ENCODE results near the gene ETV2.
A peak's percentile ranks its signal among the peaks of the same experiment; 100 is the strongest.

ETV2 gene

DNA sequence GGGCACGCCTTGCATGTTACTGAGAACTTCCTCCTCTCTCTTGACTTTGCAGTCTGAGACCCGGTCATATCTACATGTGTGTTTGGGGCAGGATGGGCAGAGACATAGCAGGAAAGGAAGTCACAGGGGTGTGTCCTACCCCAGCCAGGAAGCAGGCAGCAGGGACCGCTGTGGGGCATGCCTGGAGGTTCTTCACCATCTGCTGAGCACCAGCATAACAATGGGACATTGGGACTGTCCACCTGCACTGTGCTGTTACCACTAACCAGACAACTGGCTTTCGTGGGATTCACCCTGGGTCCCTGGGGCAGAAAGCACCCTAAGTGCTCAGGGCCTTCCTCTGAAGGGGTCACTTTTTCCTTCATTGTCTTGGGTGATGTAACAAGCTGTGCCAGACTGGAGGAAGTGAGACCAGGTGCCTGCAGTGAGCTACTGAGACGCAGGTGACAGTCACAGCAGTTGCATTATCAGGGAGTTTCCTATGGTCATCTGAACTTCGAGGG lies 31.6 kb upstream of the ETV2 start:
- WGBS, 2 experiments (ENCODE audit: insufficient coverage in 2 of 2) = 80 to 83% methylated on average over 5 to 6 of the region's 6 CpGs
- peaks cover 4% of the 10 kb centered on the region for H3K4me1 ChIP-seq (ENCODE audit: control insufficient read depth, insufficient read depth, low read length, poor library complexity, severe bottlenecking)
- no peak overlapping the region for H3K4me3 ChIP-seq (ENCODE audit: extremely low read depth, insufficient read depth, low read length, poor library complexity, severe bottlenecking)
- no peak overlapping the region for H3K27ac ChIP-seq (ENCODE audit: low read depth, low read length, severe bottlenecking)
- H3K9me3 ChIP-seq (ENCODE audit: control insufficient read depth, low read length) = peaks cover 13% of the 10 kb centered on the region
- H3K36me3 ChIP-seq (ENCODE audit: control insufficient read depth, insufficient read depth, low read length) = peaks cover 4% of the 10 kb centered on the region

- Histone ChIP-seq H3K4me3 (ENCODE audit: extremely low read depth, insufficient read depth, low read length, poor library complexity, severe bottlenecking) (peak overlapping the region; percentile 77), H3K4me1 (ENCODE audit: control insufficient read depth, insufficient read depth, low read length, poor library complexity, severe bottlenecking) (peaks cover 4% of the 10 kb centered on the region), H3K36me3 (ENCODE audit: control insufficient read depth, insufficient read depth, low read length) (peaks cover 15% of the 10 kb centered on the region), H3K27ac (ENCODE audit: low read depth, low read length, severe bottlenecking) (no peak overlapping the region), H3K9me3 (ENCODE audit: control insufficient read depth, low read length) (peaks cover 6% of the 10 kb centered on the region)
- 53 to 56% methylated on average over 8 to 9 of the region's 9 CpGs for WGBS, 2 experiments (ENCODE audit: insufficient coverage in 2 of 2)
These were observed 29.4 kb upstream of the ETV2 start for GRCh38 chr19:35612224-35612558.

DNA sequence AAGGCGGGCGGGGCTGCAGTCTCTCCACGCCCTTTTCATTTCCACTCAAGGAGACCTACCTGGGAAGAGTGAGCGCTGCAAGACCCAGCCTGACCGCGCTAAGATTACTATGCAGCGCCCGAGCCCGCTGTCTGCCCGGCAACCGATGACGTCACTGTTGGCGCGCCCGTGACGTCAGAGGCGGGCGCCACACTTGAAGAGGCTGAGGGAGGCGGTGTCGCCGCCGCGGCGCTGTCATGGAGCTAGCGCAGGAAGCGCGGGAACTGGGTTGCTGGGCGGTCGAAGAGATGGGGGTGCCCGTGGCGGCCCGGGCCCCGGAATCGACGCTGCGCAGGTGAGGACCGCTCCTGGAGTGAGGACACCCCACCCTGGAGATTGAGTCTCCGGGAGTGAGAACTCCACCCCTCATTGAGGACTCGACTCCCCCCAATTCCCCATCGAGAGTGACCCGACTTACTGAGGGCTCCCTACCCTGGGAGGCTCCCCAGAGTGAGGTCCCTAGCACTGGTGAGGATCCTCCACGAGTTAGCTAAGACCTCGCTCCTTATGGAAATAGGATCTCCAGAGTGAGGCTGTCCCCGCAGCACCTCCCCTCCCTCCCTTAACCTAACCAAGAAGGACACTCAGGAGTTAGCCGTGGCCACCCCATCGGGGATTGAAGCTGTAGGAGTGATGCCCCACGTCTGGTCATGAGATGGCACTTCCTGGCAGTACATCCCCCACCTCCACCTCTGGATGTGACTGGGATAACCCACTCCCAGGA lies 28.8 kb upstream of the ETV2 start, which contains the start of gene HAUS5:
HAUS5 (plus strand) TSS at position 177 of the 763 bp plus-strand sequence; CDS start at position 237, 60 bp downstream.
- Histone ChIP-seq H3K4me1 (ENCODE audit: control insufficient read depth, insufficient read depth, low read length, poor library complexity, severe bottlenecking) (peaks cover 4% of the 10 kb centered on the region), H3K27ac (ENCODE audit: low read depth, low read length, severe bottlenecking) (no peak within 1 kb of the TSS), H3K9me3 (ENCODE audit: control insufficient read depth, low read length) (peaks cover 6% of the 10 kb centered on the region), H3K4me3 (ENCODE audit: extremely low read depth, insufficient read depth, low read length, poor library complexity, severe bottlenecking) (peak within 1 kb of the TSS; percentile 77), H3K36me3 (ENCODE audit: control insufficient read depth, insufficient read depth, low read length) (peaks cover 16% of the 10 kb centered on the region)
- WGBS, 2 experiments (ENCODE audit: insufficient coverage in 2 of 2) = 0% methylated on average over 35 to 40 of the region's 47 CpGs

DNA sequence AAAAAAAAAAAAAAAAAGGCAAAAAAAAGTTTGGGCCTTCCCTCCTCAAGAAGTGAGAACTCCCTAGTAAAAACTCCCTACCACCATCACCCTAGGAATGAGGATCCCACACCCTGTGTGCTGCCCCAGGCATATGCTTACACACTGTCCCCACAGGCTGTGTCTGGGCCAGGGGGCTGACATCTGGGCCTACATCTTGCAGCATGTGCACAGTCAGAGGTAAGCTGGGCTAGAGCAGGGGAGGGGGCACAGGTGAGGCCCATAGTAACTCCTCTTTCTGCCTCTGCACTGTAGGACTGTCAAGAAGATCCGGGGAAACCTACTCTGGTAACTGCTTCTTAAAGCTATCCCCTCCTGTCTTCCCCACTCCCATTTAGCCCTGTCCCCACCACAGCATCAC lies 28.0 kb upstream of the ETV2 start:
- peak overlapping the region; percentile 77 for H3K4me3 ChIP-seq (ENCODE audit: extremely low read depth, insufficient read depth, low read length, poor library complexity, severe bottlenecking)

DNA sequence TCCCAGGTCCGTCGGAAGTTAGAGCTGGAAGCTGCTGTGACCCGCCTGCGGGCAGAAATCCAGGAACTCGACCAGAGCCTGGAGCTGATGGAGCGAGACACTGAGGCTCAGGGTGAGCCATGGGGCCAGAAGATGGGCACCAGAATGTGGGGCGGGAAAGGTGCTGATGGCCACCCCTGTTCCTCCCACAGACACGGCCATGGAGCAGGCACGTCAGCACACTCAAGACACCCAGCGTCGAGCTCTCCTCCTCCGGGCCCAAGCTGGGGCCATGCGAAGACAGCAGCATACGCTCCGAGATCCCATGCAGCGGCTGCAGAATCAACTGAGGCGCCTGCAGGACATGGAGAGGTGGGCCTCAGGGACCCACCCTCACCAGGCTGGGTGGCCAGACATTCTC lies 26.5 kb upstream of the ETV2 start:
- no peak overlapping the region for H3K27ac ChIP-seq (ENCODE audit: low read depth, low read length, severe bottlenecking)
- 94 to 96% methylated on average over 17 of the region's 17 CpGs for WGBS, 2 experiments (ENCODE audit: insufficient coverage in 2 of 2)
- H3K4me1 ChIP-seq (ENCODE audit: control insufficient read depth, insufficient read depth, low read length, poor library complexity, severe bottlenecking) = peaks cover 4% of the 10 kb centered on the region
- no peak overlapping the region for H3K4me3 ChIP-seq (ENCODE audit: extremely low read depth, insufficient read depth, low read length, poor library complexity, severe bottlenecking)
- no peaks in the 10 kb centered on the region for H3K9me3 ChIP-seq (ENCODE audit: control insufficient read depth, low read length)
- peaks cover 25% of the 10 kb centered on the region for H3K36me3 ChIP-seq (ENCODE audit: control insufficient read depth, insufficient read depth, low read length)

More for the DNA sequence above, 28.0 kb upstream of the ETV2 start:
- WGBS, 2 experiments (ENCODE audit: insufficient coverage in 2 of 2) = 80 to 100% methylated on average over 1 of the region's 1 CpG
- H3K36me3 ChIP-seq (ENCODE audit: control insufficient read depth, insufficient read depth, low read length) = peaks cover 20% of the 10 kb centered on the region
- H3K9me3 ChIP-seq (ENCODE audit: control insufficient read depth, low read length) = peaks cover 3% of the 10 kb centered on the region
- H3K4me1 ChIP-seq (ENCODE audit: control insufficient read depth, insufficient read depth, low read length, poor library complexity, severe bottlenecking) = peaks cover 4% of the 10 kb centered on the region
- no peak overlapping the region for H3K27ac ChIP-seq (ENCODE audit: low read depth, low read length, severe bottlenecking)

DNA sequence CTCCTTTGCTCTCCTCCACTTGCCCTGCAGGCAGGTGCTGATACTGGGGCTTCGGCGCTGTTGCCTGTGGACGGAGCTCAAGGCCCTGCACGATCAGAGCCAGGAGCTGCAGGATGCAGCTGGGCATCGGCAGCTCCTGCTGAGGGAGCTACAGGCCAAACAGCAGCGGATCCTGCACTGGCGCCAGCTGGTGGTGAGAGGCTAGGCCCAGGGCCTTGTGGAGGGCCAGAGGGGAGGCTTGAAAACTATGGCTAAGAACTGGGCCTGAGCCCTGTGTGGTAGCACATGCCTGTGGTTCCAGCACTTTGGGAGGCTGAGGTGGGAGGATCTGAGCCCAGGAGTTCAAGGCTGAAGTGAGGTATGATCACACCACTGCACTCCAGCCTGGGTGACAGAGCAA lies 22.7 kb upstream of the ETV2 start:
- Histone ChIP-seq H3K36me3 (ENCODE audit: control insufficient read depth, insufficient read depth, low read length) (peaks cover 32% of the 10 kb centered on the region), H3K27ac (ENCODE audit: low read depth, low read length, severe bottlenecking) (no peak overlapping the region), H3K4me3 (ENCODE audit: extremely low read depth, insufficient read depth, low read length, poor library complexity, severe bottlenecking) (no peak overlapping the region), H3K9me3 (ENCODE audit: control insufficient read depth, low read length) (no peaks in the 10 kb centered on the region), H3K4me1 (ENCODE audit: control insufficient read depth, insufficient read depth, low read length, poor library complexity, severe bottlenecking) (no peaks in the 10 kb centered on the region)
- WGBS, 2 experiments (ENCODE audit: insufficient coverage in 2 of 2) = 80 to 83% methylated on average over 7 of the region's 7 CpGs

GRCh38 chr19:35619290-35619923 lies 22.1 kb upstream of the ETV2 start:
- H3K4me1 ChIP-seq (ENCODE audit: control insufficient read depth, insufficient read depth, low read length, poor library complexity, severe bottlenecking) = no peaks in the 10 kb centered on the region
- 97% methylated on average over 7 to 11 of the region's 12 CpGs for WGBS, 2 experiments (ENCODE audit: insufficient coverage in 2 of 2)
- no peaks in the 10 kb centered on the region for H3K9me3 ChIP-seq (ENCODE audit: control insufficient read depth, low read length)
- H3K4me3 ChIP-seq (ENCODE audit: extremely low read depth, insufficient read depth, low read length, poor library complexity, severe bottlenecking) = no peak overlapping the region
- peaks cover 32% of the 10 kb centered on the region for H3K36me3 ChIP-seq (ENCODE audit: control insufficient read depth, insufficient read depth, low read length)
- H3K27ac ChIP-seq (ENCODE audit: low read depth, low read length, severe bottlenecking) = no peak overlapping the region

GRCh38 chr19:35620001-35620400 lies 21.5 kb upstream of the ETV2 start:
- Histone ChIP-seq H3K27ac (ENCODE audit: low read depth, low read length, severe bottlenecking) (no peak overlapping the region), H3K36me3 (ENCODE audit: control insufficient read depth, insufficient read depth, low read length) (peaks cover 27% of the 10 kb centered on the region), H3K4me3 (ENCODE audit: extremely low read depth, insufficient read depth, low read length, poor library complexity, severe bottlenecking) (no peak overlapping the region), H3K9me3 (ENCODE audit: control insufficient read depth, low read length) (no peaks in the 10 kb centered on the region), H3K4me1 (ENCODE audit: control insufficient read depth, insufficient read depth, low read length, poor library complexity, severe bottlenecking) (no peaks in the 10 kb centered on the region)
- WGBS, 2 experiments (ENCODE audit: insufficient coverage in 2 of 2) = 91 to 93% methylated on average over 12 to 17 of the region's 17 CpGs

DNA sequence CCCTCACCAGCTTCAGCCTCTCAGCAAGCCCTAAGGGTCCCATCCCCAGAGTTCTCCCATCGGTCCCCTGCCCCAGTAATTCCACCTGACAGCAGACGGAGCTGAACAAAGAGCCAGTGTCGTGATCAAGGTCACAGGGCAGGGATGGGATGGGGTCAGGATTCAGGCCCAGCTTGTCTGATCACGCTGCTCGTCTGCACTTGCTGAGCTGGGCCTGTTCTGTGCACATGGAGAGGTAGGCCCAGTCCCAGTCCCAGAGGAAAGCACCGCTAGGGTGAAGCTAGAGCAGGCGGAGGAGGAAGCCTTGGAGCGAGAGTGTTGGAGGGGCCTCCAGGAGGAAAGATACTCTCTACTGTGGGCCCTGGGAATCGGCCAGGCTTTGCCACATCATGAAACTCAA lies 19.8 kb upstream of the ETV2 start:
- Histone ChIP-seq H3K9me3 (ENCODE audit: control insufficient read depth, low read length) (no peaks in the 10 kb centered on the region), H3K36me3 (ENCODE audit: control insufficient read depth, insufficient read depth, low read length) (peaks cover 19% of the 10 kb centered on the region), H3K27ac (ENCODE audit: low read depth, low read length, severe bottlenecking) (no peak overlapping the region), H3K4me1 (ENCODE audit: control insufficient read depth, insufficient read depth, low read length, poor library complexity, severe bottlenecking) (no peaks in the 10 kb centered on the region), H3K4me3 (ENCODE audit: extremely low read depth, insufficient read depth, low read length, poor library complexity, severe bottlenecking) (no peak overlapping the region)
- WGBS, 2 experiments (ENCODE audit: insufficient coverage in 2 of 2) = 91 to 95% methylated on average over 7 to 8 of the region's 9 CpGs

- H3K9me3 ChIP-seq (ENCODE audit: control insufficient read depth, low read length) = no peaks in the 10 kb centered on the region
- H3K27ac ChIP-seq (ENCODE audit: low read depth, low read length, severe bottlenecking) = no peak overlapping the region
- peaks cover 16% of the 10 kb centered on the region for H3K36me3 ChIP-seq (ENCODE audit: control insufficient read depth, insufficient read depth, low read length)
- H3K4me3 ChIP-seq (ENCODE audit: extremely low read depth, insufficient read depth, low read length, poor library complexity, severe bottlenecking) = no peak overlapping the region
- no peaks in the 10 kb centered on the region for H3K4me1 ChIP-seq (ENCODE audit: control insufficient read depth, insufficient read depth, low read length, poor library complexity, severe bottlenecking)
- 96% methylated on average over 9 to 13 of the region's 13 CpGs for WGBS, 2 experiments (ENCODE audit: insufficient coverage in 2 of 2)
These were observed 18.8 kb upstream of the ETV2 start for GRCh38 chr19:35622750-35623149.
